ENCODE results near the gene ACSS1.

The ACSS1 gene

GRCh38 chr20:24998631-24999445 is 59.1 kb downstream of the ACSS1 start:
- TF ChIP-seq REST (IDR thresholded peaks at IDR 0.05; ENCODE audit: insufficient read depth in 1 of 2, low read depth in 2 of 2, low read length in 2 of 2) = no peak

DNA sequence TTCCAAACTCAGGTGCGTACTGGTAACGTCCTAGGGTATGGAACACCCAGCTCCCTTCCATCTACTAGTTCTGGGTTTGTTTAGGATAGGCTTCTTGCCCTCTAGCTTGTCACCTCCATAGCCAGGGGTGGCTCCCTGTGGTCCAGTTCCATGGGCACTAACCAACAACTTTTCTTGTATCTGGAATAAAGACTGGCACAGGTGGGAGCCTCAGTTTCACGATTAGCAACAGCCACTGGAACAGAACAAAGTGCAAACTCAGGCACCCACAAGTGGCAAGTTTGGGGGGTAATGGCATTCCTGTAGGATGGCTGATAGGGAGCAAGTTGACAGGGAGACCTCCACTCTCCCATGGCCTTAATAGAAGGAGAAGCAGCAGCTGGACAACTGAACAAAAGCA is 59.8 kb downstream of the ACSS1 start:
- TF ChIP-seq POLR2AphosphoS5 (IDR thresholded peaks at IDR 0.05; ENCODE audit: low read depth, low read length) (no peak), FOXP2 (optimal IDR thresholded peaks at IDR 0.05; ENCODE audit: borderline replicate concordance, extremely low read depth, extremely low read length, insufficient read depth) (no peak), TAF1 (IDR thresholded peaks at IDR 0.05; ENCODE audit: borderline replicate concordance, insufficient read depth, low read length) (no peak), REST (IDR thresholded peaks at IDR 0.05; ENCODE audit: insufficient read depth in 1 of 2, low read depth in 2 of 2, low read length in 2 of 2) (no peak), SIN3A (IDR thresholded peaks at IDR 0.05; ENCODE audit: borderline replicate concordance, insufficient read depth, low read length) (no peak)

GRCh38 chr20:24996449-24997377 is 61.2 kb downstream of the ACSS1 start:
- TF ChIP-seq TAF1 (IDR thresholded peaks at IDR 0.05; ENCODE audit: borderline replicate concordance, insufficient read depth, low read length) (no peak), POLR2AphosphoS5 (IDR thresholded peaks at IDR 0.05; ENCODE audit: low read depth, low read length) (no peak), REST (IDR thresholded peaks at IDR 0.05; ENCODE audit: insufficient read depth in 1 of 2, low read depth in 2 of 2, low read length in 2 of 2) (no peak), FOXP2 (optimal IDR thresholded peaks at IDR 0.05; ENCODE audit: borderline replicate concordance, extremely low read depth, extremely low read length, insufficient read depth) (no peak), SIN3A (IDR thresholded peaks at IDR 0.05; ENCODE audit: borderline replicate concordance, insufficient read depth, low read length) (no peak)

- no peak for TF ChIP-seq FOXP2 (optimal IDR thresholded peaks at IDR 0.05; ENCODE audit: borderline replicate concordance, extremely low read depth, extremely low read length, insufficient read depth)
Measured at GRCh38 chr20:24995741-24996448, 62.0 kb downstream of the ACSS1 start.

DNA sequence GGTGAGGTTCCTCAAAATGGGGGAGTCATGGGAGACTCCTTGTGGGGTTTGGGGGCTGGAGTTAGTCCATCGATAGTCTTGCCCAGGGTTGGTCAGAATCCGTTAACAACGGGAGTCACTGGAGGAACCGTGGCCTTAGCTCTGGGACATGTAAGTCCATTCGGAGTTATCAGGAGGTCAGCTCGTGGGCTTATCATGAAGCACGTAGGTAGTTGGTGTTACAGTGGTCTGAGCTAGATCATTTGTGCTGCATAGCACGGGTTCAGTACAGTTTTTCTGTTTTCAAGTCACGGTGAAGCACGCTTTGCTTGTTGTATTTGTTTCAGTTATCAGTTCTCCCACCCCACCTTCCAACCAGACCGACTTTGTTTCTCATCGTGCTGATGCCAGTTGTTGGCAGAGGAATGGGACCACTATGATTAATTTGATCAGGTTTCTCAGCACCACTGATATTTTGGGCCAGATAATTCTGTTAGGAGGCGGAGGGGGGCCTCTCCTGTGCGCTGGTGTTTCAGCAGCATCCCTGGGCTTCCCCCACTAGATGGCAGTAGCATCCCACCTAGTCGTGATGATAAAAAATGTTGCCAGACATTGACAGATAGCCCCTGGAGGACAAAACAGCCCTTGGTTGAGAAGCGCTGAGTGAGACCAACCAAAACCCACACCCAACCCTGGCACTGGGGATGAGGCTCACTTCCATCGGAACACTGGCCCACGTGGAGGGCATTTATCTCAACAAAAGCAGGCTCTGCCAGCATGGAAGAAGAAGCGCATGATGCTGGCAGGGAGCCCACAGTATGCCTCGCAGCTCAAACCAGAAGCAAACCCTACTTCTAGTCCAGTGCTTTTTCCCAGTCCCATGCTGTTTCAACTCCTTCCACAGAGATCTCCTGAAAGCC is 63.2 kb downstream of the ACSS1 start:
- TF ChIP-seq FOXP2 (optimal IDR thresholded peaks at IDR 0.05; ENCODE audit: borderline replicate concordance, extremely low read depth, extremely low read length, insufficient read depth) = no peak
- TF ChIP-seq REST (IDR thresholded peaks at IDR 0.05; ENCODE audit: insufficient read depth in 1 of 2, low read depth in 2 of 2, low read length in 2 of 2) = no peak
- TF ChIP-seq POLR2AphosphoS5 (IDR thresholded peaks at IDR 0.05; ENCODE audit: low read depth, low read length) = no peak
- no peak for TF ChIP-seq SIN3A (IDR thresholded peaks at IDR 0.05; ENCODE audit: borderline replicate concordance, insufficient read depth, low read length)
- TF ChIP-seq TAF1 (IDR thresholded peaks at IDR 0.05; ENCODE audit: borderline replicate concordance, insufficient read depth, low read length) = no peak

Measured in PFSK-1 (cell line).